ENCODE measurements around the gene RIPPLY2. TPM values are rescaled to one million over a fixed set of nuclear protein-coding genes. Genes with fewer than 3 reads are reported as not detected.
A peak's percentile ranks its signal among the peaks of the same experiment; 100 is the strongest.

The RIPPLY2 gene
- total RNA-seq, 6 donors from 2014 or later: not detected

DNA sequence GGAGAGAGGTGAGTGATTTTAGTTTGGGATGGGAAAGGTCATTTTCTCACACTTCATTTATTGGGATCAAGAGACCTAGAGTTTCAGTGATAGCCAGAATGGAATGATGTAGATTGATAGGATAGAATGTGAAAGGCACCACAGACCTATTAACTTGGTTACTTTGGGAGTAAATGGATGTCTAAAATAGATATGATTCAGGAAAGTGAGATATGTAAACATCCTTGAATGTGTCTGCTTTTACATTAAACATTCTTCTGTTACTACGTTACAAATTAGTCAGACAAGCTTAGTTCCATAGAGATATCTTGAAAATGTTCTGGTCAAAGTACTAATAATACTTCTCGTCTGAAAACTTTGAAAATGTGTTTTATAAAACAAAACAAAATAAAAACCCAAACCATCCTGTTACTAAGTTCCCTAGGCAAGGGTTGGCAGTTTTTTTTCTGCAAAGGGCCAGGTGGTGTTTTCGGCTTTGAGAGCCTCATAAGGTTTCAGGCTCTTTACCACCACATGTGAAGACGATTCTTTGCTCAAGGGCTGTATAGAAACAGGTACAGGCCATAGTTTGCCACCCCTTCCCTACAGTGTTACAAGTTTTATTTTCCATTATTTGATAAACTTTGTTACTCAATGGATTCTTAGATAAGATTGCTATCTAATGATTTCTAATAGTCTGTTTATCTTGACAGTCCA is 9.8 kb downstream of the RIPPLY2 start:
- Histone ChIP-seq H3K4me3 (no peak overlapping the region), H3K36me3 (peaks cover 0 to 22% (median 3%) of the 10 kb centered on the region in 4 donors), H3K4me1 (peaks cover 11 to 23% (median 18%) of the 10 kb centered on the region in 4 donors), H3K27me3 (no peaks in the 10 kb centered on the region), H3K27ac (no peak overlapping the region), H3K9me3 (no peaks in the 10 kb centered on the region)
- 71 to 75% methylated on average over 4 of the region's 4 CpGs for WGBS, 2 donors
- DNase-seq: no peak
- ATAC-seq (ENCODE audit: low FRiP score in 2 of 2): no peak
- TF ChIP-seq EP300 (IDR thresholded peaks at IDR 0.05): no peak
- TF ChIP-seq POLR2A (IDR thresholded peaks at IDR 0.05): no peak
- TF ChIP-seq, protein P1, sequence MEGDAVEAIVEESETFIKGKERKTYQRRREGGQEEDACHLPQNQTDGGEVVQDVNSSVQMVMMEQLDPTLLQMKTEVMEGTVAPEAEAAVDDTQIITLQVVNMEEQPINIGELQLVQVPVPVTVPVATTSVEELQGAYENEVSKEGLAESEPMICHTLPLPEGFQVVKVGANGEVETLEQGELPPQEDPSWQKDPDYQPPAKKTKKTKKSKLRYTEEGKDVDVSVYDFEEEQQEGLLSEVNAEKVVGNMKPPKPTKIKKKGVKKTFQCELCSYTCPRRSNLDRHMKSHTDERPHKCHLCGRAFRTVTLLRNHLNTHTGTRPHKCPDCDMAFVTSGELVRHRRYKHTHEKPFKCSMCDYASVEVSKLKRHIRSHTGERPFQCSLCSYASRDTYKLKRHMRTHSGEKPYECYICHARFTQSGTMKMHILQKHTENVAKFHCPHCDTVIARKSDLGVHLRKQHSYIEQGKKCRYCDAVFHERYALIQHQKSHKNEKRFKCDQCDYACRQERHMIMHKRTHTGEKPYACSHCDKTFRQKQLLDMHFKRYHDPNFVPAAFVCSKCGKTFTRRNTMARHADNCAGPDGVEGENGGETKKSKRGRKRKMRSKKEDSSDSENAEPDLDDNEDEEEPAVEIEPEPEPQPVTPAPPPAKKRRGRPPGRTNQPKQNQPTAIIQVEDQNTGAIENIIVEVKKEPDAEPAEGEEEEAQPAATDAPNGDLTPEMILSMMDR (IDR thresholded peaks at IDR 0.05): no peak
- TF ChIP-seq POLR2AphosphoS5 (IDR thresholded peaks at IDR 0.05): no peak

DNA sequence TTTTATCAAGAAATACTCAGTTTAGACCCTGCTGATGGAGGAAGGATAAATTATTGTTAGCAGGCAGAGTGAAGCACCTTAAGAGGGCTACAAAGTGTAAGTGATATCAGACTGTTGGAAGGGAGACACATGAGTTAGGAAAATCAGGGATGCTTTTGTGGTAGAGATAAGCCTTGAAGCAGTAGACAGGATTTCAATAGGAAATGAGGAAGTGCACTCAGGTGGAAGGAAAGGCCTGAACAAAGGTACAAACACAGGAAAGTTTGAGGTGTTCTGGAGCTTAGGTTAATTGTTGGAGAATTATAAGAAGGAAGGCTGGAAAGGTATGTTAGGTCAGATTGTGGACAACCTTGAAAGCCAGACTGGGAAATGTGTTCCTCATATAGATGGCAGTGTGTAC is 13.9 kb downstream of the RIPPLY2 start:
- H3K27me3 ChIP-seq: no peaks in the 10 kb centered on the region
- H3K9me3 ChIP-seq: no peaks in the 10 kb centered on the region
- ATAC-seq (ENCODE audit: low FRiP score in 2 of 2) (no peak), DNase-seq (no peak)
- peak overlapping the region in 2 of 4 donors; percentile 6 to 10 for H3K27ac ChIP-seq
- H3K4me1 ChIP-seq: peaks cover 0 to 2% (median 0%) of the 10 kb centered on the region in 4 donors
- H3K4me3 ChIP-seq: no peak overlapping the region
- TF ChIP-seq, protein P1 (IDR thresholded peaks at IDR 0.05): no peak
- TF ChIP-seq POLR2A (IDR thresholded peaks at IDR 0.05): no peak
- no peak for TF ChIP-seq POLR2AphosphoS5 (IDR thresholded peaks at IDR 0.05)
- no peak for TF ChIP-seq EP300 (IDR thresholded peaks at IDR 0.05)
- peaks cover 0 to 28% (median 3%) of the 10 kb centered on the region in 4 donors for H3K36me3 ChIP-seq

DNA sequence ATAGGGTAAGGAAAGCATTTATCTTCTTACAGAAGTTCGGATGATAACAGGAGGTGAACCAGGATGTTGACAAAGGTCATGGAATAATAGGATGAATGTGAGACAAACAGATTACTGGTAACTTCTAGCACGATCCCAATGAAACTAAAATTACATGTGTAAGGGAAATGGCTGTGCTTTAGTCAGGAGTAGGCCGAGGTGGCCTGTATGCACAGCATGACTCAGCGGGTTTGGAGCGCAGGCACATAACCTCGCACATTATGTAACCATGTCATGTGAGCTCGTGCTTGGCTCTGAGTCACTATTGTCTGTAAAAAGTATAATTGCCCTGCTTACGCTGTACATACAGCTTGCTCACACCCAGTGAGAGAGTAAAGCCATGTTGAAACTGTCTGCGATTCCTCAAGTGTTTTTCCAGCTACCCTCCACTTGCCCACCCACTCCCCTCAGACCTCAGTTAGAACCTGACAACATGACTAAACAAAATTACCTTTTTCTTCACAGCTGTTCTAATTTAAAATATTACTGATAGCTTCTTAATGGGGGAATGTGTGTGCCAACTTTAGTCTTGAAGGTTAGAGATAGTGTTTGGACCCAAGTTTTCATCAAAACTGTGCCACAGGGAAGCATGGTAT is 14.5 kb downstream of the RIPPLY2 start:
- Histone ChIP-seq H3K27me3 (no peaks in the 10 kb centered on the region), H3K27ac (peak overlapping the region; percentile 3 to 35 (median 8)), H3K4me3 (no peak overlapping the region), H3K9me3 (no peaks in the 10 kb centered on the region), H3K4me1 (peaks cover 0 to 2% (median 0%) of the 10 kb centered on the region in 4 donors), H3K36me3 (peaks cover 0 to 28% (median 3%) of the 10 kb centered on the region in 4 donors)
- TF ChIP-seq POLR2A (IDR thresholded peaks at IDR 0.05) (no peak), POLR2AphosphoS5 (IDR thresholded peaks at IDR 0.05) (peak in 1 of 2 donors; percentile 49), EP300 (IDR thresholded peaks at IDR 0.05) (no peak)
- TF ChIP-seq, protein P1 (IDR thresholded peaks at IDR 0.05): no peak
- 84 to 86% methylated on average over 9 of the region's 9 CpGs for WGBS, 2 donors
- peak in 1 of 2 donors; percentile 83 for DNase-seq
- peak; percentile 75 to 93 for ATAC-seq (ENCODE audit: low FRiP score in 2 of 2)

DNA sequence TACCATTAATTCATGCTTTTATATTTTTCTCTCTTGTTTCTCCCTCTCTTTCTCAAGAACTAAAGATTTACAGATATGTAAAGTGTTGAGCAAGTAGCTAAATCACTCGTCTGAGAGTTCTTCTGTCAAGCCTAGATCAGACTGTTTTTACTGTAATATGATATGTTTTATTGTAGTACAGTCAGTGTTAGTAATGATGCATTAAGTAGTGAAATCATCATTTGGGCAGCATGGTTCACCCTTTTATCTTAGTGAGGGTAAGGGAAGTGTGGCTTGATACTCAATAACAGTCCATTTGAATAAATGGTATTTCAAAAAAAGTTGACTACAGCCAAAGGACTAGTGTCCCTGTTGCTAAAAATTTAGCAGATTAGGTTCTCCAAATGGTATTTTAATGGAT is 15.5 kb downstream of the RIPPLY2 start:
- no peak overlapping the region for H3K27ac ChIP-seq
- no peaks in the 10 kb centered on the region for H3K4me1 ChIP-seq
- TF ChIP-seq, protein P1 (IDR thresholded peaks at IDR 0.05): no peak
- TF ChIP-seq EP300 (IDR thresholded peaks at IDR 0.05) (no peak), POLR2AphosphoS5 (IDR thresholded peaks at IDR 0.05) (no peak)
- 55 to 59% methylated on average over 1 of the region's 1 CpG for WGBS, 2 donors
- H3K36me3 ChIP-seq: peaks cover 0 to 28% (median 3%) of the 10 kb centered on the region in 4 donors
- ATAC-seq (ENCODE audit: low FRiP score in 2 of 2) (peak in 1 of 2 donors; percentile 60), DNase-seq (no peak)
- H3K27me3 ChIP-seq: no peaks in the 10 kb centered on the region
- H3K4me3 ChIP-seq: no peak overlapping the region
- no peaks in the 10 kb centered on the region for H3K9me3 ChIP-seq

Data from upper lobe of left lung (tissue), 6 donors.